Stimulated activated effector memory CD8-positive, alpha-beta T cell treated with anti-CD3 and anti-CD28 coated beads, Interleukin-12 subunit alpha, Interleukin-12 subunit beta, amount 100 ng/mL, for 72 hours (primary cell): ENCODE measurements around the gene WDR31.
A peak's percentile ranks its signal among the peaks of the same experiment; 100 is the strongest.
"Not testable (repeated sequence)": the region's sequence is repeated elsewhere in the genome, so short reads cannot be mapped to it uniquely, and the experiment has no call there.

Experiments used
- ATAC-seq: fragments of 150-1000 bp; cut with Tn5 transposase; 2 replicates; pipeline ENCODE4 v1.10.0; 2021
- DNase-seq, 2 donors: peaks; one replicate each; pipeline ENCODE4 v3.0.0; 2021 to 2022; ENCODE audit warnings: low spot score in 2 of 2
- H3K27ac Mint-ChIP-seq: one replicate; pipeline ENCODE4 v1.8.0; 2022; ENCODE audit warnings: mild to moderate bottlenecking, mixed read lengths
- H3K36me3 Mint-ChIP-seq: one replicate; pipeline ENCODE4 v1.8.0; 2022; ENCODE audit warnings: mild to moderate bottlenecking, mixed read lengths
- H3K4me1 Mint-ChIP-seq: one replicate; pipeline ENCODE4 v1.8.0; 2022; ENCODE audit warnings: mixed read lengths
- H3K4me3 Mint-ChIP-seq: one replicate; pipeline ENCODE4 v1.8.0; 2022; ENCODE audit warnings: mild to moderate bottlenecking, mixed read lengths
- H3K9me3 Mint-ChIP-seq: one replicate; pipeline ENCODE4 v1.8.0; 2022; ENCODE audit warnings: mixed read lengths

WDR31 gene

DNA sequence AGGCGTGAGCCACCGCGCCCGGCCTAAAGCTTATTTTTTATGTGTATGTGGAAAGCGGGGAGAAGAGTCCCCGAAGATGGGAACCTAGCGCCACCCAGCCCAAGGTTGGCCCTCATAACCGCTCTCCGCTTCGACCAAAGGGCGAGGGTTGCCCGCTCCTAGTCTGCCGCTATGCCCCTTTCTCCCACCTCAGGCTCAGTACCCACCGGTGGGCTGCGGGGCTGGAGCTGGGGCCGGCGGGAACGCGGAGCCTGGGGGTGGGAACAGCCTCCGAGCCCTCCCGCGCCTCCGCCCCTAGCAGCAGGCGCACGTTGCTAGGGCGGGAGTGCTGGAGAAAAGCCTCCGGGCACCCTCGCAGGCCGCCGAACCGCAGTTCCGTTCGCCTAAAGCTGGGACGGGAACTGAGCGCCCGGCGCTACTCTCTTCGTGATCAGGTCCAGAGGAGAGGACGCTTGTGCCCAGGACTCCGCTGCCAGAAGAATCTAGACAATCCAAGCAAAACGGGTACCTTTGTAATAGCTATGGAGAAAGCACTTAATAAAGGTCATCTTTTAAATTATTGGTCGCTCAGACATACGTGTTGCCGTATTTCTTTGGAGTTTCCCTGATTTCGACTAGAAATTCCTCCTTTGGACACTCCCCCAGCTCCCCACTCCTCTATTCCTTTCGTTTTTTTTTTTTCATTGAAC, at the start of gene WDR31:
Gene WDR31, minus strand, starts transcription at position 265 of the 689 bp plus-strand sequence. CDS start 8,253 bp downstream, outside the sequence.
- Mint-ChIP-seq H3K27ac (peak within 1 kb of the TSS; percentile 79), H3K4me1 (peaks cover 25% of the 10 kb centered on the region), H3K36me3 (no peaks in the 10 kb centered on the region), H3K9me3 (no peaks in the 10 kb centered on the region), H3K4me3 (peak within 1 kb of the TSS; percentile 77)
- ATAC-seq, result peak; percentile 99
- DNase-seq, result peak; percentile 76 to 92

DNA sequence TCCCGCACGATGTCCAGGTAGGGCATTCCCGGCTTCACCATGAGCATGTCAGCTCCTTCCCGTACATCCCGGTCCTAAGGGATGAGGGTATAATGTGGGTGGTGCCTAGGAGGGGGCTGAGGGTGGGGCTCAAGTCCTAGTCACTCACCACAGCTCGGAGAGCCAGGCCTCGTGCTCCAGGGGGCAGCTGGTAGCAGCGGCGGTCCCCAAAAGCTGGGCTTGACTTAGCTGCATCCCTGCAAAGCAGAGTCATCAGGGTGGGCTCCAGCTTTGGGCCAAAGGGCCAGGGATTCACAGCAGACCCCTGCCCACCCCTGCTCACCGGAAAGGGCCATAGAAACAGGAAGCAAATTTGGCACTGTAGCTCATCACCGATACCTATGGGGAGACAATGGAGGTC, 49.4 kb upstream of the WDR31 start:
- peaks cover 8% of the 10 kb centered on the region for H3K36me3 Mint-ChIP-seq
- no peak overlapping the region for H3K27ac Mint-ChIP-seq
- no peak for DNase-seq
- no peak for ATAC-seq
- H3K9me3 Mint-ChIP-seq, result no peaks in the 10 kb centered on the region
- no peak overlapping the region for H3K4me3 Mint-ChIP-seq
- H3K4me1 Mint-ChIP-seq, result no peaks in the 10 kb centered on the region

DNA sequence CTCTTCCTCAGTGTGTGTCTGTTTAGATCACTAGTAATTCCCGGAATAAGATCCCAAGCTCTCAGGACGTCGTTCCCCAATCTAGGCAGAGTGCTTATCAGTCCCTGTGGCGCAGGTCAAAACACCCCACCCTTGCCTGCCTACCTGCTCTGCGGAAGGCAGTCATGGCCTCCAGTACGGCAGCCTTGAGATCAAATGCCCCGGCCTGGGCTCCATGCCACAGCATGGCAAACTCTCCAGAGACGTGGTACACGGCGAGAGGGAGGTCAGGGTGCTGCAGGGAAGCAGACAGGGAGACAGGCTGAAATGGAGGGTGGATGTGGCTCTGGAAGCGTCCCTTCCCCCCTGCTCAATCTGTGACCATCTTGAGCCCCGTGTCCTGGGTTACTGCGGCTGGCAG, 48.8 kb upstream of the WDR31 start:
- no peak for DNase-seq
- H3K9me3 Mint-ChIP-seq, result no peaks in the 10 kb centered on the region
- no peak for ATAC-seq
- no peak overlapping the region for H3K4me3 Mint-ChIP-seq
- H3K4me1 Mint-ChIP-seq, result no peaks in the 10 kb centered on the region
- H3K36me3 Mint-ChIP-seq, result peaks cover 8% of the 10 kb centered on the region
- H3K27ac Mint-ChIP-seq, result no peak overlapping the region

DNA sequence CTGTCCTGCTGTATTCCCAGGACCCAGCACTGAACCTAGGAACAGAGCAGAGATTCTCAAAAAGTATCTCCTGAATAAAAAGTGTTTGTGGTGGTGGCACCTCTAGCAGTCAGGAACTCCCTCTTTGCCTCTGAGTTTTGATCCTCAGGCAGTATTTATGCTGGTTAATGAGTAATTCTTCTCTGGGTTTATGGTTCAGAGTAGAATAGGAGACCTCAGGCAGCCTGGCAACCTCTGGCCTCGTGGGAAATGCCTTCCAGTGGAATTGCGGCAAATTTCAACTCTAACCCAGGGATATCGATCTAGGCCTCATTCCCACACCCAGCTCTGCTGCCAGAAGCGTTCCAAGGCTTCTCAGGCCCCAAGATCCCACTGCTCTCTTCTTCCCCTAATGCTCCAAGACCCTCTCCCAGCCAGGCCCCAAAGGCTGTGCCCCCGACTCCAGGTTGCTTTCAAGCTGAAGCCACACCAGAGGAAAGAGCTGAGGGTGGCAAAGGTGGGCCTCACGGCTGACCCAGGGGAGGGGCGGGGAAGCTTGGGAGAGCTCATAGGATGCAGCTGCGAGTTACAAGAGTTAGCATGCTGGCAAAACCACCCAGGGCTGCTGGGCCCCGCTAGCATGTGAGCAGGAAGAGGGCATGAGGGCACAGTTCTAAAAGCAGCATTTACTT, 47.6 kb upstream of the WDR31 start:
- H3K27ac Mint-ChIP-seq, result no peak overlapping the region
- H3K9me3 Mint-ChIP-seq, result no peaks in the 10 kb centered on the region
- no peak for DNase-seq
- H3K4me1 Mint-ChIP-seq, result no peaks in the 10 kb centered on the region
- no peak for ATAC-seq
- H3K36me3 Mint-ChIP-seq, result peaks cover 8% of the 10 kb centered on the region
- no peak overlapping the region for H3K4me3 Mint-ChIP-seq

DNA sequence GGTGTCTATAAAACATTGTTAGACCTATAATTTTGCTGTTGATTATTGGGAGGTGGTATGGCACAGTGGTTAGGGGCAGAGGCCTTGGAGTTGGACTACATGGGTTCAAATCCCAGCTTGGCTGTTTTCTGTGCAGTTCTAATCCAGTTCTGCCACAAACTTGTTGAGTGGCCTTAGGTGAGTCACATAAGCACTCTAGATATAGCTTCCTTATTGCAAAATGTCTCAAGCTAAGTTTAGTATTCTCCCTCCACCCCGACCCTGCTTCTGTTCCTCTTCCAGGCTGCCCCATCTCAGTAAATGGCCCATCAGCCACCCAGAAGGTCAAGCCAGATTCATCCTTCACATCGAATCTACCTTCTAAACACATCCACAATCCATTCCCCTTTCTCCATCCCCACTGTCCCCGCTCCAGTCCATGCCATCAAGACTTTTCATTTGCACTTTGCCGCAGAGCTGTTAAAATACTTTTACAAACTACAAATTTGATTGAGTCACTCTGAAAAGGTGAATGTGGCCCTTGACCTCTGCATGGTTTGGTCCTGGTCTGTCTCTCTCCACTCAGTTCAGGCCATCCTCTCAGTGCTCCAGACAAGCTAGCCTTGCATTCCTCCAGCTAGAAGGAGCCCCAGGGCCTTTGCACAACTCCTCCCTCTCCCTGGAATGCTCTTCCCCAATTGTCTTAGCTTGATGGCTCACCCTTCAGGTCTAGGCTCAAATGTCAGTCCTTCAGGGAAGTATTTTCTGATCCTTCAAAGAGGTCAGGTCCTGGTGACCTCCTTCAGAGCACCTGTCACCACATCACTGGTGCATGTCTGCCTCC, 46.7 kb upstream of the WDR31 start:
- DNase-seq (no peak), ATAC-seq (no peak)
- no peaks in the 10 kb centered on the region for H3K4me1 Mint-ChIP-seq
- peaks cover 8% of the 10 kb centered on the region for H3K36me3 Mint-ChIP-seq
- no peak overlapping the region for H3K27ac Mint-ChIP-seq
- H3K4me3 Mint-ChIP-seq, result no peak overlapping the region
- no peaks in the 10 kb centered on the region for H3K9me3 Mint-ChIP-seq

DNA sequence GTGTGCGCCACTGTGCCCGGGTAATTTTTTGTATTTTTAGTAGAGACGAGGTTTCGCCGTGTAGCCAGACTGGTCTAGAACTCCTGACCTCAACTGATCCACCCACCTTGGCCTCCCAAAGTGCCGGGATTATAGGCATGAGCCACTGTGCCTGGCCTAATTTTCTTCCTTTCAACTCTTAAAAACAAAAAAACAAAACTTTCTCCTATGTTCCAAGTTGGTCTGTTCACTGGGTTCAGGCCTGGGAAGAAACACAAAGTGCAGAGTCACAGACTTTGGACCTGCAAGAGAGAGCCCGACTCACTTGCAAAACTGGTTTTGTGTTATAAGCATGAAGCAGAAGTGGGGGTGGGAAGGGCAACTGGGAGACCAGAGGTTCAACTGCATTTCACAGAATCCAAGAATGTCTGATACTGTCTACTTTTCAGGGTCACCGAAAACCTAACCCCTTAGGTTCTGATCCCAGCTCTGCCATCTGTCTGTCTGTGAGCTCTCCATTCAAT, 41.9 kb upstream of the WDR31 start:
- Mint-ChIP-seq H3K36me3 (peaks cover 5% of the 10 kb centered on the region), H3K9me3 (no peaks in the 10 kb centered on the region), H3K27ac (no peak overlapping the region), H3K4me3 (no peak overlapping the region), H3K4me1 (peaks cover 6% of the 10 kb centered on the region)
- DNase-seq (no peak), ATAC-seq (no peak)

DNA sequence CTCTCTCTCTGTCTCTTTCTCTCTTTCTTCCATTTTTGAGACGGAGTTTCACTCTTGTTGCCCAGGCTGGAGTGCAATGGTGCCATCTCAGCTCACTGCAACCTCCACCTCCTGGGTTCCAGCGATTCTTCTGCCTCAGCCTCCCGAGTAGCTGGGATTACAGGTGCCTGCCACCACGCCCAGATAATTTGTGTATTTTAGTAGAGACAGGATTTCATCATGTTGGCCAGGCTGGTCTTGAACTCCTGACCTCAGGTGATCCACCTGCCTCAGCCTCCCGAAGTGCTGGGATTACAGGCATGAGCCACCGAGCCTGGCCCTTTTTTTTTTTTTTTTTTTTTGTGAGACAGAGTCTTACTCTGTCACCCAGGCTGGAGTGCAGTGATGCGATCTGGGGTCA, 41.4 kb upstream of the WDR31 start:
- ATAC-seq, H3K36me3 Mint-ChIP-seq, DNase-seq, H3K9me3 Mint-ChIP-seq, H3K27ac Mint-ChIP-seq, H3K4me3 Mint-ChIP-seq, H3K4me1 Mint-ChIP-seq: not testable (repeated sequence)

DNA sequence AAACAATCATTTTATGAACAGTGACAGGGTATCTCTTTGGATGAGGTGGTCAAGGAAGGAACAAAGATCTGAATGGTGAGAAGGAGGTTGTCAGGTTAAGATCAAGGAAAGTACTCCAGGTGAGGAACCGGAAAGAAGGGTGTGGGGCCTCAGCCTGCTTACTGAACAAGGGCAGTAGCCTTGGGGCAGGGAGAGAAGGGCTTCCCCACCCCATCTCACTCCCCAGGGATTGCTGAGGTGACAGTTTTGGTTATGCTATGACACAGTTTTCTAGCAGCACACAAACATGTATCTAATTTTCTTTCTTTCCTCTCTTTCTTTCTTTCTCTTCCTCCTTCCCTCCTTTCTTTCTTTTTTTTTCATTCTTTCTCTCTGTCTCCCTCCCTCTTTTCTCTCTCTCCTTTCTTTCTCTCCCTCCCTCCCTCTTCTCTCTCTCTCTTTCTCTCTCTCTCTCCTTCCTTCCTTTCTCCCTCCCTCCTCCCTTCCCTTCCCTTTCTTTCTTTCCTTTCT, 40.8 kb upstream of the WDR31 start:
- Mint-ChIP-seq H3K36me3 (peaks cover 5% of the 10 kb centered on the region), H3K9me3 (no peaks in the 10 kb centered on the region), H3K4me3 (no peak overlapping the region), H3K27ac (no peak overlapping the region), H3K4me1 (peaks cover 6% of the 10 kb centered on the region)
- DNase-seq (no peak), ATAC-seq (no peak)

DNA sequence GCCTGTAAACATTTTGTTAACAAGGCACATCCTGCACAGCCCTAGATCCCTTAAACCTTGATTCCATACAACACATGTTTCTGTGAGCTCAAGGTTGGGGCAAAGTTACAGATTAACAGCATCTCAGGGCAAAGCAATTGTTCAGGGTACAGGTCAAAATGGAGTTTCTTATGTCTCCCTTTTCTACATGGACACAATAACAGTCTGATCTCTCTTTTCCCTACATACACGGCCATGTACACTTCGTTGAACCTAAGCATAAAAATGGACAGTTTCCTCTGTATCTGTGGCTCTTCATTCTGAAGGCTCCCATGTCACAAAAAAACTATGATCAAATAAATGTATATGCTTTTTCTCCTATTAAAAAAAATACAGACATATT, 39.7 kb upstream of the WDR31 start:
- H3K4me3 Mint-ChIP-seq, H3K9me3 Mint-ChIP-seq, DNase-seq, H3K27ac Mint-ChIP-seq, ATAC-seq: not testable (repeated sequence)
- peaks cover 16% of the 10 kb centered on the region for H3K36me3 Mint-ChIP-seq
- peaks cover 16% of the 10 kb centered on the region for H3K4me1 Mint-ChIP-seq

DNA sequence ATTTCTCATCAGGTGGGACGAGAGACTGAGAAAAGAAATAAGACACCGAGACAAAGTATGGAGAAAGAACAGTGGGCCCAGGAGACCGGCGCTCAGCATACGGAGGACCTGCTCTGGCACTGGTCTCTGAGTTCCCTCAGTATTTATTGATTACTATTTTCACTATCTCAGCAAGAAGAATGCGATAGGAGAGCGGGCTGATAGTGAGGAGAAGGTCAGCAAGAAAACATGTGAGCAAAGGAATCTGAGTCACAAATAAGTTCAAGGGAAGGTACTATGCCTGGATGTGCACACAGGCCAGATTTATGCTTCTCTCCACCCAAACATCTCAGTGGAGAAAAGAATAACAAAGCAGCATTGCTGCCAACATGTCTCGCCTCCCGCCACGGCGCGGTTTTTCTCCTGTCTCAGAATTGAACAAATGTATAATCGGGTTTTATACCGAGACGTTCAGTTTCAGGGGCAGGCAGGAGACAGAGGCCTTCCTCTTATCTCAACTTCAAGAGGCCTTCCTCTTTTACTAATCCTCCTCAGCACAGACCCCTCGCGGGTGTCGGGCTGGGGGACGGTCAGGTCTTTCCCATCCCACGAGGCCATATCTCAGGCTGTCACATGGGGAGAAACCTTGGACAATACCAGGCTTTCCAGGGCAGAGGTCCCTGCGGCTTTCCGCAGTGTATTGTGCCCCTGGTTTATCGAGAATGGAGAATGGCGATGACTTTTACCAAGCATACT, 39.2 kb upstream of the WDR31 start:
- not testable (repeated sequence) for H3K4me3 Mint-ChIP-seq, ATAC-seq, H3K9me3 Mint-ChIP-seq, H3K27ac Mint-ChIP-seq, DNase-seq
- H3K4me1 Mint-ChIP-seq, result peaks cover 21% of the 10 kb centered on the region
- H3K36me3 Mint-ChIP-seq, result peaks cover 22% of the 10 kb centered on the region

DNA sequence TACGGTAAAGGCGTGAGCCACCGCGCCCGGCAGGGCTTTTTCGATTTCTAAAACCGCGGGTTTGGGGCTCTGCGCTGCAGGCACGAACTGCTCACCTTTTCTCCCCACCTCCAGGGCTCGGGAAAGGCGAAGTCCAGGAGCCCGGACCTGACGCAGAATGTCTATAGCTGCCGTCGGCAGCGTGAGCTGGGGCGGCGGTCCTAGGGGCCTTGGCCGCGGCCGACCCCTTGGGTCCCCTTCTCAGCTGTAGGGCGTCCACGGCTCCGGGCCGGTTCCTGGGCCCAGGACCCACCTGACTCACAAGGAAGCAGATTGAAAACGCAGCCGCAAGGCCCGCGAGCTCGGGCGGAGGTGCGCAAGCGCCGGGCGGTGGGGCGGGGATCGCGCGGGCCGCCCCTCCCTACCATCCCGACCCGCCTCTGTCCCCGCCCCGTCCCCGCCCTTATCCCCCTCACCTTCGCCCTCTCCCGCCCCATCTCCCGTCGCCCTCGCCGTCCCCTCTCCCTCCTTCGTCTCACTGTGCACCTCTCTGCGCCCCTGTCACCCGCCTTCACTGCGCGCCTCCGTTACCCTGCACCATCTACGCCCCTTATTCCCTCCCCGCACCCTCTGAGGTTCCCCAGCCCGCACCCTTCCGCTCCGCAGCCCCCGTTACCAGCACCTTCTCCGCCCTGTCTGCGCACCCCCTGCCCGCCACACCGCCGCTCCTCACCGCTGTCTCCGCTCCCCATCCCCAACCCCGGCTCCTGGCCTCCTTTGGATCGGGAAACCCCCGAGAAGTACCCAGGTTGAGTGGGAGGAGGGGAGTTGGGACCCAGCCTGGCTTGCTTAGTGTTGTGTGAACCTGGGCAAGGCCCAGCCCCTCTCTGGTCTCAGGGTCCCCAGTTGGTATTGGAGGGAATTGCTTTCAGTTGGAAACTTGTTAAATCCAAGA, 36.8 kb upstream of the WDR31 start, which contains the start of gene HDHD3:
Gene HDHD3, minus strand, starts transcription at position 353 of the 934 bp plus-strand sequence. CDS start 2,632 bp downstream, outside the sequence.
- ATAC-seq (peak; percentile 94), DNase-seq (peak; percentile 66 to 90)
- Mint-ChIP-seq H3K36me3 (peaks cover 37% of the 10 kb centered on the region), H3K27ac (peak within 1 kb of the TSS; percentile 80), H3K9me3 (no peaks in the 10 kb centered on the region), H3K4me1 (peaks cover 21% of the 10 kb centered on the region), H3K4me3 (peak within 1 kb of the TSS; percentile 75)

DNA sequence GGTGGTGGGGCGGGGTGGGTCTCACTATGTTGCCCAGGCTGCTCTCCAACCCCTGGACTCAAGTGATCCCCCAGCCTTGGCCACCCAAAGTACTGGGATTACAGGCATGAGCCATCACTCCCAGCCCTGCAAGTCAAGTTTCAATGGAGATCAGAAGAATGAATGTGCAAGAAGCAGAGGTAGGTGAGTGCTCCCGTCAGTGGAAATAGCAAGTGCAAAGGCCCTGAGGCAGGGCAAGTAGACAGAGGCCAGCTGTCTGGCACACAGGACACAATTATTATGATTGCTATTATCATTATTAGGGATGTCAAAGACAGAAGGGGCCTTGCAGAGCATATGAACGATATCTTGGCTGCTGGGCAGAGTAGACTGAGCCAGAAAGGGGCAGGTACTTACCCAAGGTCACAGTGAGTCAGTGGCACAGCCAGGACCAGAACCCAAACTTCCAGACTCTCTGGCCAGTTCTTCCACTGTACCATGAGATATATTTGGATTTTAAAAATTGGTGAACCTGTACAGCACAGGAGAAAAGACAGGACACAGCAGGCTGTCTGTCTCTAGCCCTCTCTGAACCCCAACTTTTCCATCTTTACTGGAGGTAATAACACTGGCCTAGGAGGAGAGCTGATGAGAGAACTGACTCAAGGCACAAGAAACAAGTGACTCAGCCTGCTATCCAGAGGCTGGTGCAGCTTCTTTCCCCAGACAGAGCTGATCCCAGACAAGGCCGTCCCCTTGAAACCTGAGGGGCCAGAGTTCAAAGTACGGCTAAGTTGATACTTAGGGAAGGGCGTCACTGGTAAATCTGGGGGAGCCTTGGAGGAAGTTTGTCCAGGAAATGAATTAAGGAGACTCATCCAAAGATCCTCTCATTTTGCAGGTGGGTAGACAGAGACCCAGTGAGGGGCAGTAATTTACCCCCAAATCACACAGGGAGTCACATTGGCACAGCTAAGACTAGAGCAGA, 35.3 kb upstream of the WDR31 start:
- H3K9me3 Mint-ChIP-seq, result no peaks in the 10 kb centered on the region
- no peak for DNase-seq
- ATAC-seq, result no peak
- H3K4me1 Mint-ChIP-seq, result peaks cover 15% of the 10 kb centered on the region
- peak overlapping the region; percentile 80 for H3K27ac Mint-ChIP-seq
- H3K4me3 Mint-ChIP-seq, result peak overlapping the region; percentile 75
- peaks cover 39% of the 10 kb centered on the region for H3K36me3 Mint-ChIP-seq
